HT1080 (cell line): ENCODE measurements around the gene SP6. TPM values are rescaled to one million over a fixed set of nuclear protein-coding genes. Genes with fewer than 3 reads are reported as not detected.

ENCODE experiments used
- DNase-seq: peaks from one replicate; pipeline ENCODE4 v3.0.0-alpha.2; 2015; ENCODE audit warnings: low read depth
- polyA plus RNA-seq, 2 experiments: library from polyadenylated mRNA; depleted of rRNA; stranded (reverse); fragments of >200 nt; gene quantifications; 2 replicates each; pipeline ENCODE4 v1.2.3, GENCODE V29; 2015
- total RNA-seq: library from RNA; depleted of rRNA; stranded (reverse); fragments of >200 nt; shearing (Covaris generic); gene quantifications from 2 replicates; pipeline ENCODE4 v1.2.3, GENCODE V29; 2014; rRNA removed

SP6 gene
- 1.7 and 1.8 TPM in 2 replicates for total RNA-seq
- 1.9 and 2.1 TPM in 2 replicates for polyA plus RNA-seq (2015; cell fraction: cytosol; rRNA removed)
- polyA plus RNA-seq (2015; cell fraction: nucleus; rRNA removed) = 3.7 and 4.0 TPM in 2 replicates

DNA sequence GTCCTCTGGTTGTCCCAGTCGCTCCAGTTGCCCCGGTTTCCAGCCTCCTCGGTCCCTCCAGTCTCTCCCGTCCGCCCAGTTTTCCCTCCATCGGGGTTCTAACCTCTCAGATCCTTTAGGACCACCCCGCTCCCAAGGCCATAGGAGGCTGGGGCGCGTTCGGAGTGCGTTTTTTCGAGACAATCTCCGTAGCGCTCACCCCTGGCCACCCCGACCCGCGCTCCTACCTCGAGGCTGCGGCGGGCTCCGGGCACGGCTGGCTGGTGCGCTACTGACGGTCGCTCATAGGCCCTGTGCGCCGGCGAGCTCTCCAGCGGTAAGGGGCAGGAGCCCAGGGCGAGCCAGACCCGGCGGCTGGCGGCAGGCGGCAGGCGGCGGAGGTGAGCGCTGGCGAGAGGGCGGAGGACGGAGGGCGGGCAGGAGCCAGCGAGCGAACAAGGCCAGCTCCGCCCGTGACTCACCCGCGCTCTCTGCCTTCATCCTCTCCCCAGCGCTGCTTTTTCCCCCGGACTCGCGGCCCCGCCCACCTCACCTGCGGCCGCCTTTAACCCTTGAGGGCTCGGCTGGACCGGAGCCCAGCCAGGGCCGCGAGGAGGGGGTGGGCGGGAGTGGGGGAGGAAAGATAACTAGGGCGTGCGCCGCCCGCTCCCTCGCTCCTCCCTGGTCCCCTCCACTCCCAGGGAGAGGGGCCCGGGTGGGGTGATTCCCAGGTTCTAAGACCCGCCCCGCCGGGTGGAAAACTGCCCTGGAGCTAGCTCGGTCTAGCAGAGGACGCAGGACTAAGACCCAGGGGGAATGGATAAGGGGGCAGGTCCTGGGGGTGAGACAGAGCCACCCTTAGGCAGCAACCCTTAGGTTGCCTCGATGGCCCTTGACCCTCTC is at the start of gene SP6:
SP6 (minus strand) TSS at position 472 of the 882 bp plus-strand sequence. CDS start 2,734 bp downstream, outside the sequence.
- DNase-seq = peak; percentile 84

DNA sequence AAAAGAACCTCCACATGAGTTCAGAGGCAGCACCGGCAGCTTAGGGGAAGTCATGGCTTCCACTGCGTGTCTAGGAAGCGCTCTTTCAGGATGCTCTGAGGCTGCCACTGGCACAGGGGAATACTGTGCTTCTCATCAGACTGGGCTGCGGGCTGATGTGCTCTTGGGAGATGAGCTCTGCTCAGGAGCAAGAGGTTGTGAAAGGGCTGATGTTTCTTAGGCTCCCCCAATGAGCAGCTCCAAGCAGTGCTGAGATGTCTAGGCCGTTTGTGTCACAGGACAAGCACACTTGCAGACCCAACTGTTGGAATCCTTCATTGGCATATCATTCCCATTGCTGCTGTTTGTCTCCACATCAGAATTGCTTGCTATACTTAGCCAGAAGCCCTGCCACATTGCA is 48.7 kb upstream of the SP6 start:
- no peak for DNase-seq

DNA sequence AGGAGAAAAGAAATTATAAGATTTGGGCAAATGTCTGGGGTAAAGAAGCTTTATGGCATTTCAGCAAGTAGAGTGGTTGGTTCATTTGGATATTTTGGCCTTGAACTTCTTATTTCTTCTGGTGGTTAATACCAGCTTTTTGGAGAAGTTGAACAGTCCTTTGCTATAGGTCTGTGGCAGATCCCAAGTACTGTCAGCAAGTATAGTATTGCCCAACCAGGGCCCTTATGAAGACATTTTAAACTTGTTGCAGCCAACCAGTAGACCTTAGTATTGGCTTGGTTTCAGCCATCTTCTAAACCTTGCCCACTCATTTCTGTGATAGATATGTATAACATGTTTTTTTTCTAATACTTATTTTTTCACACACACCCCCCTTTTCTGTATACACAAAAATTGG is 47.3 kb upstream of the SP6 start:
- no peak for DNase-seq

- DNase-seq = no peak
Observed at GRCh38 chr17:47897561-47897960, 46.6 kb upstream of the SP6 start.

DNA sequence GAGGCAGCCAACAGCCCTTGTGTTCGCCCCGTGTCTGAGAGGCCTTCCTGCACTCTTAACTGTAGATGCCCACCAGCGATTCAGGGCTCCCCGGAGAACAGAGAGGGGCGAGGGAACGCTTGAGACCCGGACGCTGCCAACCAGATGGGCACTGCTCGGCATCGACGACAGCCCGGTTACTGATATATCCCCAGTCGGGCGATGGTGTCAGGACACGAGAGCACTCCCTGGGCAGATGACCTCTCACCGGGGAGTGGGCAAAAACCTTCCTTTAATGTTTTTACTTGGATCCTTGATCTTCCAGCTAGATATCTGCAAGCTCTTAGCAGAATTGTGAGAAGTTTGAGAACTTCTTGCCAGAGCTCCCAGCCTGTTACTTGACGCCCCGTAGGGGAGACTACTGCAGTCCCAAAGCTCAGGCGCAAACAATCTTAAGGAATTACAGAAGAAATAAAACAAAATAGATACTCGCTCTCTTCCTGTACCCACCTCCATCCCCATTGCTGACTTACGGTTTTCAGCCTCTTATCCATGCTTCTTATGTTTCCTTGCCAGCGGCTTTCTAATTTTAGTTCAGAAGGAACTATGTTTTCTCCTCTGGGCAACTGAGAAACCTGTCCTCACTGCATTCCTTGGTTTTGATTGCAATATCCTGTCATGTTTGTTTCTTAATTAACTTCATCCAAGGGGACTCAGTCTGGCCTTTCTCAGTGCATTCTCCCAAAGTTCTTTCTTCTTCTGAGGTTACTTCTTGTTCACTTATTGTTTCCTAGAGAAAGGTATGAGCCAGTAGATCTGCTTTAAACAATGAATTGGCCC is 45.9 kb upstream of the SP6 start:
- DNase-seq = no peak

- DNase-seq = peak; percentile 100
Observed at GRCh38 chr17:47895856-47896671, 45.1 kb upstream of the SP6 start, which contains the start of gene SP2. SP2 (plus strand) TSS chr17:47896236; CDS start chr17:47896287, 51 bp downstream.

- DNase-seq = no peak
Observed at GRCh38 chr17:47895347-47895855, 44.4 kb upstream of the SP6 start.

GRCh38 chr17:47894498-47895346 is 43.8 kb upstream of the SP6 start:
- no peak for DNase-seq

- DNase-seq = no peak
Observed at GRCh38 chr17:47891545-47892088, 40.7 kb upstream of the SP6 start.

DNA sequence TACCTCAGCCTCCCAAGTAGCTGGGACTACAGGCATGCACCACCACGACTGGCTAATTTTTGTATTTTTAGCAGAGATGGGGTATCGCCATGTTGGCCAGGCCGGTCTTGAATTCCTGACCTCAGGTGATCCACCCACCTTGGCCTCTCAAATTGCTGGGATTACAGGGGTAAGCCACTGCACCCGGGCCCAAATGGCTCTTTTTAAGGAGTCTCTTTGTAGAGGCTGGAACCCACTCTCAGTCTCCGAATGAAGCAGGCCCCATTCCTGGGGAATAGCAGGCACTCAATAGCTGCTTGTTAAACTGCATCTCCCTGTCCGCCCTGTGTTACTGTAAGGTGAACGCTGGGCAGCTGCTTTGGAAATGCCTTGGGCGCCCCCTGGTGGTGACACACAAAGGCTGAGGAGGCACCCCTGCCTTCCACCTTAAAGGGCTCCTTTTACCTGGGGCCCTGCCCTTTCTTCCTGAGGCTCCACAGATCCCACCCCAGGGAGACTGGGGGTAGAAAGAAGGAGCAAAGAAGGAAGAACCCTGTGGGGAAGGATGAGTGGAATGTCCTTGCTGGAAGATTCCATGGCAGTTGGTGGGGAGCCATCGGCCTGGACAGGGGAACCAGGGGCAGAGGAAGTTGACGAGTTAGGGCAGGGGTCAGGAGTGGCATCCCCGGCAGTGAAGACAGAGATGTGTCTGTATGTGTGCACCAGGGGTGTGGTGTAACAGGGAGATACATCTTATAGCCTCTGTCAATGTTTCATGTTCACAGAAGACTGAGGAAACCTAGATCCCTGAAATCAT is 39.0 kb upstream of the SP6 start:
- DNase-seq = peak; percentile 70

- no peak for DNase-seq
Observed at GRCh38 chr17:47888293-47888692, 37.3 kb upstream of the SP6 start.

- no peak for DNase-seq
Observed at GRCh38 chr17:47884905-47885730, 34.2 kb upstream of the SP6 start.

GRCh38 chr17:47884427-47884740 is 33.4 kb upstream of the SP6 start:
- DNase-seq = no peak

DNA sequence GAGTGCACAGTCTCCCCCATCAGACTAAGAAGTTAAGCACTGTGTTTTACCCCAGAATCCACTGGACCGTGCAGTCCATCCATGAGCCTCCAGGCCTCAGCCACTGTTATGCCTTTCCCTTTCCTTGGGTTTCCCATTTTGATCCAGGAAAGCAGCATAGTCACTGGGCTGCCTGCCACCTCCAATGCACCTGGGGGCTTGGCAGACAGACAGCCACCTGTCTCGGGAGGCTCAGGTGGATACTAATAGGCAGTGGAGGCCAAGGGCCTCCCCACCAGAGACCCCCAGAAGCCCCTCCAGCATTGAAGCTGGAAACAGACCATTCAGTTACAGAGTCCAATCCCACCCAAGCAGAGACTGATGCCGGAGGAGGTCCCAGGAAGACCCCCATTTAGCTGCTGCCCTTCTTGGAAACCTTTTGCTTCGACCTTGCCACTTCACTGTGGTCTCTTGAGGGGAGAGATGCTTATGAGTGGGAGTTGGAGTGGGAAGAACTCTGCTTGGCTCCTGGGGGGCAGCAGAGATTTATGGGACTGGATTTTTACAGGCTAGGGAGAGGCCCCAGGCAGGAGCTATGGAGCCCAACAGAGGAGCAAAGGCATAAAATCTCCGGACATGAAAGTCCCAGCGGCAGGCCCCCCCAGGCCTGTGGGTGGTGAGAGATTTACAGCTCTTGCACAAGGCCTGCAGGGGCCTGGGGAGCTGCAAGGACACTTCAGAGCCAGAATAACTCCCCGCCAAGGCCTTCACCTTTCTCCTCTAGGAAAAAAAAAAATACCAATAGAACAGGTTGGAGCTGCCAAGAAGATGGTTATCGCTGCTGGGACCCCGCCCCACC is 32.8 kb upstream of the SP6 start:
- DNase-seq = no peak

GRCh38 chr17:47882695-47883588 is 32.0 kb upstream of the SP6 start:
- DNase-seq = no peak

DNA sequence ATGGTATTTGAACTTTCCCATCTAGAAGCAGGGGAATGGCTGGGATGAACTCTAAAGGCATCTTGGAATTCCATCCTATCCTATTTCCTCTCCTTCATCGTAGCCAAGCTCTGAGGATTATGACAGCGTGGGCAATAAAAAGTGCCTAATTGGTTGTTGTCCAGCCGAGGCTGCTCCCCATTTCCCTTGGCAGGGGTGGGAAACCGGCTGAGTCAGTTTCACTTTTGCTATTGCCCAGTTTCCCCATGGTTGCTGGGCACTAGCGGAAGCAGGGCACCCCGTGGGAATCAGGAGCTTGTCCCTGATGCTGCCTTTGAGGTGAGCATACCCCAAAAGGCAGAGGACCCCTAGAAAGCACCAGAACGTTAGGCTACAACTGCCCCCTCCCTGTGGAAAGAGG is 31.3 kb upstream of the SP6 start:
- DNase-seq = peak; percentile 49
